SH-SY5Y (cell line): ENCODE measurements around the gene FOSB.

Experiments
- GATA2 ChIP-seq: IDR thresholded peaks from 2 replicates; pipeline ENCODE4 v1.6.1; 2011; ENCODE audit warnings: mild to moderate bottlenecking, low read depth, low read length
- GATA3 ChIP-seq: IDR thresholded peaks from 2 replicates; pipeline ENCODE4 v1.6.1; 2011; ENCODE audit warnings: low read depth, mild to moderate bottlenecking, low read length, moderate library complexity

The FOSB gene

GRCh38 chr19:45467456-45468158, at the start of gene FOSB:
Gene FOSB (plus strand): TSS chr19:45467996. CDS start chr19:45468587, 591 bp downstream.
- TF ChIP-seq GATA2 (no peak), GATA3 (no peak)

- no peak for TF ChIP-seq GATA3
Observed at GRCh38 chr19:45418802-45419201, 49.0 kb upstream of the FOSB start.

- TF ChIP-seq GATA3 (no peak), GATA2 (no peak)
Observed at GRCh38 chr19:45419396-45419795, 48.4 kb upstream of the FOSB start.

GRCh38 chr19:45419895-45420294, 47.9 kb upstream of the FOSB start:
- no peak for TF ChIP-seq GATA2

- no peak for TF ChIP-seq GATA3
- TF ChIP-seq GATA2: no peak
Observed at GRCh38 chr19:45420356-45420755, 47.4 kb upstream of the FOSB start.

GRCh38 chr19:45420871-45421270, 46.9 kb upstream of the FOSB start:
- TF ChIP-seq GATA3 (no peak), GATA2 (no peak)

- TF ChIP-seq GATA3 (no peak), GATA2 (no peak)
Observed at GRCh38 chr19:45421947-45422498, 45.8 kb upstream of the FOSB start.

- TF ChIP-seq GATA3 (no peak), GATA2 (no peak)
Observed at GRCh38 chr19:45423033-45423588, 44.7 kb upstream of the FOSB start.

- TF ChIP-seq GATA2 (no peak; the same call in 1 of the 2 replicates), GATA3 (no peak)
Observed at GRCh38 chr19:45423589-45424190, 44.1 kb upstream of the FOSB start, which contains the start of gene ERCC1. Gene ERCC1 (minus strand): TSS chr19:45423917. CDS start chr19:45423374, 543 bp downstream.

GRCh38 chr19:45424191-45425058, 43.4 kb upstream of the FOSB start:
- TF ChIP-seq GATA2: no peak
- TF ChIP-seq GATA3: no peak

GRCh38 chr19:45428384-45429231, 39.2 kb upstream of the FOSB start:
- TF ChIP-seq GATA2 (no peak), GATA3 (no peak)

- TF ChIP-seq GATA3 (no peak), GATA2 (no peak)
Observed at GRCh38 chr19:45437328-45437727, 30.5 kb upstream of the FOSB start.

GRCh38 chr19:45439190-45439568, 28.6 kb upstream of the FOSB start:
- TF ChIP-seq GATA2: peak; percentile 45; the same call in 1 of the 2 replicates
- TF ChIP-seq GATA3: no peak
